ENCODE measurements around the gene ITGA11.

Gene ITGA11

GRCh38 chr15:68444336-68444735 lies 12.4 kb upstream of the ITGA11 start:
- DNase-seq: no peak

- DNase-seq: no peak
Observed at GRCh38 chr15:68442903-68443302, 10.9 kb upstream of the ITGA11 start.

- DNase-seq: peak; percentile 9
Observed at GRCh38 chr15:68442041-68442440, 10.1 kb upstream of the ITGA11 start.

GRCh38 chr15:68441045-68441743 lies 9.2 kb upstream of the ITGA11 start:
- no peak for DNase-seq

GRCh38 chr15:68440136-68440535 lies 8.2 kb upstream of the ITGA11 start:
- peak; percentile 10 for DNase-seq

- DNase-seq: no peak
Observed at GRCh38 chr15:68439506-68439905, 7.5 kb upstream of the ITGA11 start.

- DNase-seq: no peak
Observed at GRCh38 chr15:68436680-68437079, 4.7 kb upstream of the ITGA11 start.

- no peak for DNase-seq
Observed at GRCh38 chr15:68435966-68436365, 4.0 kb upstream of the ITGA11 start.

GRCh38 chr15:68434021-68434420 lies 2.1 kb upstream of the ITGA11 start:
- no peak for DNase-seq

GRCh38 chr15:68433551-68433950 lies 1.6 kb upstream of the ITGA11 start:
- no peak for DNase-seq

GRCh38 chr15:68432441-68433064 lies 590 bp upstream of the ITGA11 start:
- DNase-seq: peak; percentile 7

- DNase-seq: no peak
Observed at GRCh38 chr15:68431037-68431791, 749 bp downstream of the ITGA11 start.

- DNase-seq: no peak
Observed at GRCh38 chr15:68430471-68431036, 1.4 kb downstream of the ITGA11 start.

- no peak for DNase-seq
Observed at GRCh38 chr15:68429691-68430470, 2.1 kb downstream of the ITGA11 start.

GRCh38 chr15:68428431-68428940 lies 3.5 kb downstream of the ITGA11 start:
- DNase-seq: no peak

GRCh38 chr15:68427963-68428362 lies 4.0 kb downstream of the ITGA11 start:
- no peak for DNase-seq

- DNase-seq: no peak
Observed at GRCh38 chr15:68427366-68427765, 4.6 kb downstream of the ITGA11 start.

GRCh38 chr15:68426116-68426515 lies 5.8 kb downstream of the ITGA11 start:
- DNase-seq: no peak

GRCh38 chr15:68425428-68426060 lies 6.4 kb downstream of the ITGA11 start:
- DNase-seq: no peak

GRCh38 chr15:68424754-68425390 lies 7.1 kb downstream of the ITGA11 start:
- no peak for DNase-seq
